ENCODE measurements around the gene PIK3CB.
"Not testable (repeated sequence)": the region's sequence is repeated elsewhere in the genome, so short reads cannot be mapped to it uniquely, and the experiment has no call there.

PIK3CB gene

DNA sequence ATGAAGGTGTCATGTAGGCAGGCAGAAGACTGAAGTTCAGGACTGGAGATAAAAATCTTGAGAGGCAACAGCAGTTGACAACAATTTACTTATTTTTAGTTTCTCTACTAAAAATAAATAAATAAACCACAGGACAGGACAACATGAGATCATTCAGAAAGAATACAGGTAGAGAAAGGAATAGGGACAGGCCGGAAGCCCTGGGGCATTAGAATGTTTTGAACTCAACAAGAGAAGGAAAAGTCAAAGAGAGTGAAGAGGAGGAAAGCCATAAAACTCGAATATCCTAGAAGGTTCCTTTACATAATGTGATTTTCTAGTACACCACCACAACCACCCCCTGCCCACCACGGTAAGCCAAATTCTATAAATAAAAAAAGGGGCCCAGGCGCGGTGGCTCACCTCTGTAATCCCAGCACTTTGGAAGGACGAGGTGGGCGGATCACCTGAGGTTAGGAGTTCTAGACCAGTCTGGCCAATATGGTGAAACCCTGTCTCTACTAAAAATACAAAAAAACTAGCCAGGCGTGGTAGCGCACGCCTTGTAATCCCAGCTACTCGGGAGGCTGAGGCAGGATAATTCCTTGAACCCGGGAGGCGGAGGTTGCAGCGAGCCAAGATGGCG is 4.7 kb downstream of the PIK3CB start:
- no peak overlapping the region for H3K27ac ChIP-seq
- TF ChIP-seq ZFX (IDR thresholded peaks at IDR 0.05): no peak
- TF ChIP-seq, protein P1, sequence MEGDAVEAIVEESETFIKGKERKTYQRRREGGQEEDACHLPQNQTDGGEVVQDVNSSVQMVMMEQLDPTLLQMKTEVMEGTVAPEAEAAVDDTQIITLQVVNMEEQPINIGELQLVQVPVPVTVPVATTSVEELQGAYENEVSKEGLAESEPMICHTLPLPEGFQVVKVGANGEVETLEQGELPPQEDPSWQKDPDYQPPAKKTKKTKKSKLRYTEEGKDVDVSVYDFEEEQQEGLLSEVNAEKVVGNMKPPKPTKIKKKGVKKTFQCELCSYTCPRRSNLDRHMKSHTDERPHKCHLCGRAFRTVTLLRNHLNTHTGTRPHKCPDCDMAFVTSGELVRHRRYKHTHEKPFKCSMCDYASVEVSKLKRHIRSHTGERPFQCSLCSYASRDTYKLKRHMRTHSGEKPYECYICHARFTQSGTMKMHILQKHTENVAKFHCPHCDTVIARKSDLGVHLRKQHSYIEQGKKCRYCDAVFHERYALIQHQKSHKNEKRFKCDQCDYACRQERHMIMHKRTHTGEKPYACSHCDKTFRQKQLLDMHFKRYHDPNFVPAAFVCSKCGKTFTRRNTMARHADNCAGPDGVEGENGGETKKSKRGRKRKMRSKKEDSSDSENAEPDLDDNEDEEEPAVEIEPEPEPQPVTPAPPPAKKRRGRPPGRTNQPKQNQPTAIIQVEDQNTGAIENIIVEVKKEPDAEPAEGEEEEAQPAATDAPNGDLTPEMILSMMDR (conservative IDR thresholded peaks at IDR 0.05): no peak

DNA sequence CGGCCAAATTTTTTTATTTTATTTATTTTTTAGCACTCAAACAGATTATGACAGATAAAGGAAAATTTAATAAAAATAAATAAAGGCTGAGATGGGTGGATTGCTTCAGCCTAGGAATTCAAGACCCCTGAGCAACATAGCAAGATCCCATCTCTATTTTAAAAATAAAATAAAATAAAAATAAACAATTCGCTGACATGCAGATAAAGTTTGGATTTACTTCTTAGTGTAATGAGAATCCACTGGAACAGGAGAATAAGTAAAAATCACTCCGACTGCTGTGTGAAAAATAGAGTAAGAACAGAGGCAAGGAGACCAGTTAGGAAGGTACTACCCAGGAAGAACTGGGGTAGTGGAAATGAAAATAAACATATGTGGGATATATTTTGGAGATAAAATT is 5.6 kb downstream of the PIK3CB start:
- no peak for TF ChIP-seq ZFX (IDR thresholded peaks at IDR 0.05)
- TF ChIP-seq, protein P1 (conservative IDR thresholded peaks at IDR 0.05): no peak
- H3K27ac ChIP-seq: no peak overlapping the region

DNA sequence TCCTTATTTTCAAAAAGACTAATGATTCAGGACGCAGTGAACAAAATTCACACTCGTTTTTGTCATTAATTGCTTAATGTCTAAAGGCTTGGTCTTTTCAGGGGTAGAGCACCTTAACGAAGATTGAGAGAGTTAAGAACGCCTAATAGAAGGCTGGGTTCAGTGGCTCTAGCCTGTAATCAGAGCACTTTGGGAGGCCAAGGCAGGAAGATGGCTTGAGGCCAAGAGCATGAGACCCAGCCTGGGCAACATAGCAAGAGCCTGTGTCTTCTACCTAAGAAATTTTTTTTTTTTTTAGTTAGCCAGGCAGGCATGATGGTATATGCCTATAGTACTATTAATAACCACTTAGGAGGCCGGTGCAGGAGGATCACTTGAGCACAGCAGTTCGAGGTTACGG is 7.5 kb downstream of the PIK3CB start:
- TF ChIP-seq ZFX (IDR thresholded peaks at IDR 0.05): no peak
- TF ChIP-seq, protein P1 (conservative IDR thresholded peaks at IDR 0.05): no peak

DNA sequence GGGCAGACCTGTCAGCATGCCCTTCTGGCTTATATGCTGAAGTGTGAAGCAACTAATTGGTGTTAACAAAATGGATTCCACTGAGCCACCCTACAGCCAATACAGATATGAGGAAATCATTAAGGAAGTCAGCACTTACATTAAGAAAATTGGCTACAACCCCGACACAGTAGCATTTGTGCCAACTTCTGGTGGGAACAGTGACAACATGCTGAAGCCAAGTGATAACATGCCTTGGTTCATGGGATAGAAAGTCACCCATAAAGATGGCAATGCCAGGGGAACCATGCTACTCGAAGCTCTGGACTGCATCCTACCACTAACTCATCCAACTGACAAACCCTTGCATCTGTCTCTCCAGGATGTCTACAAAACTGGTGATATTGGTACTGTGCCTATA is 9.4 kb downstream of the PIK3CB start:
- no peak for TF ChIP-seq ZFX (IDR thresholded peaks at IDR 0.05)
- TF ChIP-seq, protein P1 (conservative IDR thresholded peaks at IDR 0.05): no peak
- no peak overlapping the region for H3K27ac ChIP-seq

More for the DNA sequence above, 7.5 kb downstream of the PIK3CB start:
- no peak overlapping the region for H3K27ac ChIP-seq

DNA sequence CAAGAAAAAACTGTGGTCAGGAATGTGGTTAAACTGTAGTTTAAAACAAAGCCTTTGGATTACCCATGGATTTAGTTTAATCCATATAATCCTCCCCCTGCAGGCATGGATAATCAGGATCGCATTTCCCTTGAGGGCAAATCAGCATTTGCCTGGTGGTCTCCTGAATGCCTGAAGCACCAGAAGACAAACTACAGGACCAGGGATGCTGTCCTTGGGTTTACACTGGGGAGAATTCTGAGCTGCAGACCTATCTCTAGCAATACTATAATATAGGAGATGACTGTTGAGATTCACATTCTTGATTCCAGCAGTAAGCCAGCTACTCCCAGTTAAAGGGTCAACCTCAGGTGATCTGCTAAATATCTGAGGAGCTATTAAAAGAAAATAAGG is 10.6 kb downstream of the PIK3CB start:
- TF ChIP-seq, protein P1 (conservative IDR thresholded peaks at IDR 0.05): no peak
- TF ChIP-seq ZFX (IDR thresholded peaks at IDR 0.05): no peak
- H3K27ac ChIP-seq: no peak overlapping the region

DNA sequence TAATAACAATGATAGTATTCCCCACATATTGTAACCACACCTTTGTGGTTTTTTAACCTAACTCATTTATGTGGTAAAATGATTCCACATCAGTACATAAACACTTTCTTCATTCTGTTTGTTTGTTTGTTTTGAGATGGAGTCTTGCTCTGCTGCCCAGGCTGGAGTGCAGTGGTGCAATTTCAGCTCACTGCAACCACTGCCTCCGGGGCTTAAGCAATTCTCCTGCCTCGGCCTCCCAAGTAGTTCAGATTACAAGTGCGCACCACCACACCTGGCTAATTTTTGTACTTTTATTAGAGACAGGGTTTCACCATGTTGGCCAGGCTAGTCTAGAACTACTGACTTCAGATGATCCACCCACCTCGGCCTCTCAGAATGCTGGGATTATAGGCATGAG is 14.3 kb downstream of the PIK3CB start:
- H3K27ac ChIP-seq: not testable (repeated sequence)

DNA sequence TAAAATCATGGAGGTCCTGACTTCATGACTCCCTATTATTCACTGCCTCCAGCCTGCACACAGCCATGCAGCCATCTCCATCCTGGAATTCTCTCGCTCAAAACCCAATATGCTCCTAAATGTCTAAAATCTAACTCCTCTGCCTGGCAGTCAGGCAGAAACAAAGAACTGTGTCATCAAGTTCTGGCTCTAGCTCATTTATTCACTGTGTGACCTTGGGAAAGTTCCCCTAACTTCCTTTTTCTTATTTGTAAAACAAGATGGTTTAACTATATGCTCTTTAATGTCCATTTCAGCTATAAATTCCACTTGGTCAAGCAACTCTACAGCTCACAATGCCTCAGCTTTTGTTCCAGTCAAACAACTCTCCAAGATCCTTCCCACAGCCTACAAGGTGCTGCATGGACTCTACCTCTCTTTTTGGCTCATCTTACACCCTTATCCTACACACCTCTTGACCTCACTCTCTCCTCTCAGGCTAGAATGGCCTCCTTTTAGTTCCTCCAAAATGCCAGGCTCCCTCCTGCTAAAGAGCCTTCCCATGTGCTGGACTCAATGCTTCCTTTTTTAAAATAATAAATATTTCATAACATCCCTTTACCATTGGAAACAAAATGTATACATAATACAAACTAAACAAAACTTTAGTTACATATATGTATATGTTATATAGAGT is 16.4 kb downstream of the PIK3CB start:
- H3K27ac ChIP-seq: no peak overlapping the region
- TF ChIP-seq, protein P1 (conservative IDR thresholded peaks at IDR 0.05): no peak
- no peak for TF ChIP-seq ZFX (IDR thresholded peaks at IDR 0.05)

DNA sequence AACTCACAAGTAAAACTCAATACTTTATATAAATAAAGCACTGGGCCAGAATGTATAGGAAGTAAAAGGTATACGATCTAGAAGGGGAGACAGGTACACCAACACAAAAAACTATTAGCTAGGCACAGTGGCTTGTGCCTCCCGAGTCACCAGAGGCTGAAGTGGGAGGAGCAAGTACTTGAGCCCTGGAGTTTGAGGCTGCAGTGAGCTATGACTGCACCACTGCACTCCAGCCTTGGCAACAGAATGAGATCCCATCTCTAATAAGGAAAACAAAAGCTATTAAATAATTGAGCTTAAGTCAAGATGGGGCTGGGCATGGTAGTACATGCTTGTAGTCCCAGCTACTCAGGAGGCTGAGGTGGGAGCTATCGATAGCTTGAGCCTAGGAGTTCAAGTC is 17.0 kb downstream of the PIK3CB start:
- no peak overlapping the region for H3K27ac ChIP-seq
- no peak for TF ChIP-seq ZFX (IDR thresholded peaks at IDR 0.05)
- TF ChIP-seq, protein P1 (conservative IDR thresholded peaks at IDR 0.05): no peak
